ENCODE measurements around the gene CAPS2.

- TF ChIP-seq CTCF (IDR thresholded peaks at IDR 0.05; ENCODE audit: poor library complexity) (no peak), EZH2 (IDR thresholded peaks at IDR 0.05; ENCODE audit: borderline replicate concordance) (no peak)
Measured at GRCh38 chr12:75302225-75302624, 27.9 kb downstream of the CAPS2 start.
